ENCODE data around the gene NTMT1. TPM values are rescaled to one million over a fixed set of nuclear protein-coding genes. Genes with fewer than 3 reads are reported as not detected.

NTMT1 gene
- polyA plus RNA-seq, 2 of the 4 experiments (the other 2 are of a cell fraction), result 49.4 to 92.2 TPM

- H3K9me3 ChIP-seq, result no peaks in the 10 kb centered on the region
- no peaks in the 10 kb centered on the region for H3K4me1 ChIP-seq
- ATAC-seq (no peak), DNase-seq (ENCODE audit: low read depth in 1 of 2, low spot score in 1 of 2) (no peak), FAIRE-seq (no peak)
- ChIA-PET CTCF (interaction anchor here (1.1 to 4.5 kb wide), 9 partner anchors 16 to 535 kb away, joined by 3 to 22 read pairs (median 5); no protein-coding TSS in a partner anchor), POLR2A (no interaction called here)
- WGBS (ENCODE audit: missing lambda C conversion rate), result 81% methylated on average over 10 of the region's 12 CpGs
- no peak overlapping the region for H3K27ac ChIP-seq
- no peak overlapping the region for H3K4me2 ChIP-seq
- TF ChIP-seq ZFP36 (IDR thresholded peaks at IDR 0.05; ENCODE audit: borderline replicate concordance, partially characterized antibody) (no peak), JUN (IDR thresholded peaks at IDR 0.05) (no peak), MAX (IDR thresholded peaks at IDR 0.05) (no peak), EHF (CRISPR knock-in tag; IDR thresholded peaks at IDR 0.05) (no peak), HOXA7 (CRISPR knock-in tag; IDR thresholded peaks at IDR 0.05) (no peak), POLR2A (IDR thresholded peaks at IDR 0.05; ENCODE audit: low read length) (no peak), HMGXB4 (CRISPR knock-in tag; IDR thresholded peaks at IDR 0.05; ENCODE audit: borderline replicate concordance) (no peak)
- H3K4me3 ChIP-seq, result no peak overlapping the region
These were observed 47.6 kb downstream of the NTMT1 start for GRCh38 chr9:129673602-129674001.

- CTCF ChIA-PET, result interaction anchor here (1.1 to 4.5 kb wide), 8 partner anchors 12 to 116 kb away, joined by 3 to 22 read pairs (median 4); no protein-coding TSS in a partner anchor
- H3K9me3 ChIP-seq, result no peaks in the 10 kb centered on the region
- H3K27ac ChIP-seq, result no peak overlapping the region
- no peak overlapping the region for H3K4me3 ChIP-seq
- WGBS (ENCODE audit: missing lambda C conversion rate), result 72% methylated on average over 7 of the region's 7 CpGs
- no peak for TF ChIP-seq EHF (CRISPR knock-in tag; IDR thresholded peaks at IDR 0.05)
- TF ChIP-seq JUN (IDR thresholded peaks at IDR 0.05), result no peak
- no peak for TF ChIP-seq PHF8 (IDR thresholded peaks at IDR 0.05; ENCODE audit: borderline replicate concordance, low read depth)
- TF ChIP-seq TP53 (CRISPR knock-in tag; IDR thresholded peaks at IDR 0.05), result no peak
- no peak for TF ChIP-seq MYC (IDR thresholded peaks at IDR 0.05; ENCODE audit: borderline replicate concordance, low read length)
- TF ChIP-seq PBX3 (IDR thresholded peaks at IDR 0.05), result no peak
- TF ChIP-seq FOSB (CRISPR knock-in tag; IDR thresholded peaks at IDR 0.05), result no peak
- no peak for TF ChIP-seq SREBF2 (IDR thresholded peaks at IDR 0.05)
- TF ChIP-seq MAX (IDR thresholded peaks at IDR 0.05), result no peak
- TF ChIP-seq NPAS2 (CRISPR knock-in tag; IDR thresholded peaks at IDR 0.05; ENCODE audit: borderline replicate concordance), result no peak
- FAIRE-seq (no peak), DNase-seq (ENCODE audit: low read depth in 1 of 2, low spot score in 1 of 2) (no peak), ATAC-seq (no peak)
- no peak overlapping the region for H3K4me2 ChIP-seq
- no peaks in the 10 kb centered on the region for H3K4me1 ChIP-seq
- POLR2A ChIA-PET, result no interaction called here
These were observed 48.3 kb downstream of the NTMT1 start for GRCh38 chr9:129674229-129674628.

- H3K4me3 ChIP-seq, result no peak overlapping the region
- H3K9me3 ChIP-seq, result no peaks in the 10 kb centered on the region
- CTCF ChIA-PET, result interaction anchor here (0.5 to 4.5 kb wide), 8 partner anchors 10 to 108 kb away, joined by 3 to 22 read pairs (median 6); no protein-coding TSS in a partner anchor
- no peak overlapping the region for H3K4me2 ChIP-seq
- no peaks in the 10 kb centered on the region for H3K4me1 ChIP-seq
- ATAC-seq (no peak), FAIRE-seq (no peak), DNase-seq (ENCODE audit: low read depth in 1 of 2, low spot score in 1 of 2) (no peak)
- 92% methylated on average over 23 of the region's 27 CpGs for WGBS (ENCODE audit: missing lambda C conversion rate)
- H3K27ac ChIP-seq, result no peak overlapping the region
- POLR2A ChIA-PET, result no interaction called here
- TF ChIP-seq PBX3 (IDR thresholded peaks at IDR 0.05) (no peak), CEBPB (IDR thresholded peaks at IDR 0.05) (no peak), CHD2 (IDR thresholded peaks at IDR 0.05; ENCODE audit: low read length, partially characterized antibody) (no peak), RCOR1 (IDR thresholded peaks at IDR 0.05; ENCODE audit: low read depth, low read length) (no peak), HEYL (CRISPR knock-in tag; IDR thresholded peaks at IDR 0.05) (no peak), FOSB (CRISPR knock-in tag; IDR thresholded peaks at IDR 0.05) (no peak), KDM1A (IDR thresholded peaks at IDR 0.05; ENCODE audit: low read depth) (no peak), USF2 (IDR thresholded peaks at IDR 0.05) (no peak), NR3C1 (IDR thresholded peaks at IDR 0.05) (no peak), MYC (IDR thresholded peaks at IDR 0.05; ENCODE audit: borderline replicate concordance, low read length) (no peak), EHMT2 (IDR thresholded peaks at IDR 0.05; ENCODE audit: low read depth) (no peak), E2F6 (IDR thresholded peaks at IDR 0.05; ENCODE audit: borderline replicate concordance, low read depth) (no peak), CTCF (IDR thresholded peaks at IDR 0.05) (no peak), FOSL2 (IDR thresholded peaks at IDR 0.05) (no peak), FOSL2 (CRISPR knock-in tag; IDR thresholded peaks at IDR 0.05) (no peak), FOXS1 (CRISPR knock-in tag; IDR thresholded peaks at IDR 0.05) (no peak)
These were observed 49.7 kb downstream of the NTMT1 start for GRCh38 chr9:129675620-129676019.

Measured in A549 (cell line).